ENCODE measurements around the gene DENND2C.

DENND2C gene

GRCh38 chr1:114712977-114713376 is 43.1 kb upstream of the DENND2C start:
- no peak overlapping the region for H3K4me3 ChIP-seq (ENCODE audit: low read depth, low read length)
- no peak for DNase-seq (ENCODE audit: low read depth, low spot score)
- ChIA-PET POLR2A (no interaction called here), CTCF (no interaction called here)
- no peak for TF ChIP-seq CTCF (IDR thresholded peaks at IDR 0.05; ENCODE audit: insufficient read depth, low read length, missing control alignments)

- ChIA-PET POLR2A (no interaction called here), CTCF (no interaction called here)
- DNase-seq (ENCODE audit: low read depth, low spot score) = no peak
- H3K4me3 ChIP-seq (ENCODE audit: low read depth, low read length) = no peak overlapping the region
- TF ChIP-seq CTCF (IDR thresholded peaks at IDR 0.05; ENCODE audit: insufficient read depth, low read length, missing control alignments) = no peak
These were observed 40.5 kb upstream of the DENND2C start for GRCh38 chr1:114710360-114710759.

GRCh38 chr1:114707604-114708003 is 37.8 kb upstream of the DENND2C start:
- ChIA-PET CTCF (interaction anchor here (1.3 kb wide), 1 partner anchor 10 kb away, joined by 3 read pairs; no protein-coding TSS in a partner anchor), POLR2A (no interaction called here)
- TF ChIP-seq CTCF (IDR thresholded peaks at IDR 0.05; ENCODE audit: insufficient read depth, low read length, missing control alignments) = no peak
- H3K4me3 ChIP-seq (ENCODE audit: low read depth, low read length) = no peak overlapping the region
- DNase-seq (ENCODE audit: low read depth, low spot score) = no peak

- DNase-seq (ENCODE audit: low read depth, low spot score) = no peak
- POLR2A ChIA-PET = no interaction called here
These were observed 33.4 kb upstream of the DENND2C start for GRCh38 chr1:114703242-114703641.

DNA sequence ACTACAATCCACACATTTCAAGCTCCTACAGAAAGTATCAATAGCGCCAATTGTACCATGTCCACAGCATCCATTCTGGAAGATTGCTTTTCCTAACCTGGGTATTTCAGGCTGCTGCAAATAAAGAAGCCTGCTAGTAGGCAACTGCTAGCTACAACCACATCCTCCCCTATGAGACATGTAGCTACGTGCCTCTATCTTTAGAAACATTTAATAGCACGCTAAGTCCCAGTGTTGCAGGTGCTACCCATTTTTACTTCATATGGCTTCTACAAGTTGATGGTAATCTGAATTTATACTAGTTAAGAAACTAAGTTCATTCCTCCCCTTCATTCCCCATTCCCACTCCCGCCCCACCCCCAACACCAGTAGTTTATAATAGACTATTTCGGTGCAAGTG is 32.9 kb upstream of the DENND2C start:
- no peak for DNase-seq (ENCODE audit: low read depth, low spot score)
- no peak overlapping the region for H3K4me3 ChIP-seq (ENCODE audit: low read depth, low read length)
- CTCF ChIA-PET = interaction anchor here (1.0 kb wide), 1 partner anchor 13 kb away, joined by 3 read pairs; no protein-coding TSS in a partner anchor
- POLR2A ChIA-PET = no interaction called here
- no peak for TF ChIP-seq CTCF (IDR thresholded peaks at IDR 0.05; ENCODE audit: insufficient read depth, low read length, missing control alignments)

More at GRCh38 chr1:114703242-114703641, 33.4 kb upstream of the DENND2C start:
- no peak for TF ChIP-seq CTCF (IDR thresholded peaks at IDR 0.05; ENCODE audit: insufficient read depth, low read length, missing control alignments)
- CTCF ChIA-PET = interaction anchor here (0.7 to 1.0 kb wide), 2 partner anchors 10 to 12 kb away, joined by 3 to 4 read pairs; no protein-coding TSS in a partner anchor
- no peak overlapping the region for H3K4me3 ChIP-seq (ENCODE audit: low read depth, low read length)

- no peak overlapping the region for H3K4me3 ChIP-seq (ENCODE audit: low read depth, low read length)
- DNase-seq (ENCODE audit: low read depth, low spot score) = no peak
- no peak for TF ChIP-seq CTCF (IDR thresholded peaks at IDR 0.05; ENCODE audit: insufficient read depth, low read length, missing control alignments)
- ChIA-PET POLR2A (no interaction called here), CTCF (no interaction called here)
These were observed 32.1 kb upstream of the DENND2C start for GRCh38 chr1:114701931-114702330.

All from AG04449 (cell line).